ENCODE data around the gene MEPE.

- TF ChIP-seq CTCF (conservative IDR thresholded peaks at IDR 0.05) (peak; percentile 89), ZFX (IDR thresholded peaks at IDR 0.05) (no peak)
Measured at GRCh38 chr4:87848622-87849351, 16.0 kb downstream of the MEPE start.

Measured in C4-2B (cell line).